ENCODE results near the gene KRTAP10-8. TPM values are rescaled to one million over a fixed set of nuclear protein-coding genes. Genes with fewer than 3 reads are reported as not detected.
A peak's percentile ranks its signal among the peaks of the same experiment; 100 is the strongest.

Gene KRTAP10-8
- total RNA-seq, 2 donors from 2014 or later, result not detected

DNA sequence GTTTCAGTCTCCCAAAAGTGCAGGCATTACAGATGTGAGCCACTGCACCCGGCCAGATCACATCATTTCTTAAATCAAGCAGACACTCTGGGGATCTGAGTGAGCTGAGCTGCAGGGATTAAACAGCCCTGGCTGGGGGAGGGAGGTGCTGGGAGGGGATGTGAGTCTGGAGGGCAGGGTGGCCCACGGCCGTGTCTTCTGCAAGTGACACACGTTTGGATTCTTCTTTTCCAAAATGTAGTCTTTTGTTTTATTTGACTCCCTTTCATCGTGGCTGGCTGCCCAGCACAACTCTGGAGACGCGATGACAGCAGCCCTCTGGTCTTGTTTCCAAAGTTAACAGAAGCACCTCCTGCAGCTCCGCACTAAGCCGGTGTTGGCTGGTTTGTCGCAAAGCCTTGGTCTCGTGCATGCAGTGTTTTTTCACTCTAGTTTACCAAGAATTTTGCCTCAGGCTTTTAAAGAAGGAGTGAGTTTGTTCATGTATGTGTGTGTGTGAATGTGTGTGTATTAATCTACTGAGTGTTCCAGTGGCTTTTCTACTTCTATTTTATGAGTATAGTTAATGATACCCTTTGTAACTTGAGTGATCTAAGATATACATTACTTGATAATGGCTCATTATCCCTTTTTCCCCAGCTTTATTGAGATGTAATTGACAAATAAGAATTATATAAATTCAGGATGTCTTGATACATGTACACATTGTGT, 28.6 kb upstream of the KRTAP10-8 start:
- H3K27me3 ChIP-seq (replicated peaks; ENCODE audit: insufficient read depth), result no peaks in the 10 kb centered on the region
- H3K4me3 ChIP-seq, result no peak overlapping the region
- intact Hi-C loops (cut with DNase I), result no loop called here
- H3K36me3 ChIP-seq, result no peaks in the 10 kb centered on the region
- WGBS, result 4% methylated on average over 11 of the region's 11 CpGs
- no peaks in the 10 kb centered on the region for H3K9me3 ChIP-seq
- peak; percentile 33 for DNase-seq (ENCODE audit: low spot score)
- H3K27ac ChIP-seq, result no peak overlapping the region
- no peaks in the 10 kb centered on the region for H3K4me1 ChIP-seq (replicated peaks)
- peak; percentile 33 for TF ChIP-seq POLR2AphosphoS5 (IDR thresholded peaks at IDR 0.05)
- TF ChIP-seq POLR2A (IDR thresholded peaks at IDR 0.05), result no peak

DNA sequence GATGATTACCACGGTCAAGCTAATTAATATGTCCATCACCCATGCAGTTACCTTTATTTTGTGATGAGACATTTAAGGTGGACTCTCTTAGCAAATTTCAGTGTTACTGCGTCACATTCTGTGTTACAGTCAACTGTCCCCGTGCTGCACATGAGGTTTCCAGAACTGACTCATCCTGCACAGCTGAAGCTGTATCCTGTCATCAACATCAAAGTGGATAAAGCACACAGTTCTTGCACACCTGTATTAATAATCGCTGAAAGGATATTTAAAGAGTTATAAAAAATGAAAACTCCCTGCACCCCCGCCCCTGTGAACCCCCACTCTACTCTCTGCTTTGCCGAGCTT, 28.1 kb upstream of the KRTAP10-8 start:
- no peak for DNase-seq (ENCODE audit: low spot score)
- H3K9me3 ChIP-seq, result no peaks in the 10 kb centered on the region
- WGBS, result 36% methylated on average over 6 of the region's 6 CpGs
- intact Hi-C loops (cut with DNase I), result no loop called here
- no peaks in the 10 kb centered on the region for H3K36me3 ChIP-seq
- TF ChIP-seq POLR2A (IDR thresholded peaks at IDR 0.05) (no peak), POLR2AphosphoS5 (IDR thresholded peaks at IDR 0.05) (no peak)
- TF ChIP-seq, protein P1, sequence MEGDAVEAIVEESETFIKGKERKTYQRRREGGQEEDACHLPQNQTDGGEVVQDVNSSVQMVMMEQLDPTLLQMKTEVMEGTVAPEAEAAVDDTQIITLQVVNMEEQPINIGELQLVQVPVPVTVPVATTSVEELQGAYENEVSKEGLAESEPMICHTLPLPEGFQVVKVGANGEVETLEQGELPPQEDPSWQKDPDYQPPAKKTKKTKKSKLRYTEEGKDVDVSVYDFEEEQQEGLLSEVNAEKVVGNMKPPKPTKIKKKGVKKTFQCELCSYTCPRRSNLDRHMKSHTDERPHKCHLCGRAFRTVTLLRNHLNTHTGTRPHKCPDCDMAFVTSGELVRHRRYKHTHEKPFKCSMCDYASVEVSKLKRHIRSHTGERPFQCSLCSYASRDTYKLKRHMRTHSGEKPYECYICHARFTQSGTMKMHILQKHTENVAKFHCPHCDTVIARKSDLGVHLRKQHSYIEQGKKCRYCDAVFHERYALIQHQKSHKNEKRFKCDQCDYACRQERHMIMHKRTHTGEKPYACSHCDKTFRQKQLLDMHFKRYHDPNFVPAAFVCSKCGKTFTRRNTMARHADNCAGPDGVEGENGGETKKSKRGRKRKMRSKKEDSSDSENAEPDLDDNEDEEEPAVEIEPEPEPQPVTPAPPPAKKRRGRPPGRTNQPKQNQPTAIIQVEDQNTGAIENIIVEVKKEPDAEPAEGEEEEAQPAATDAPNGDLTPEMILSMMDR (IDR thresholded peaks at IDR 0.05), result no peak
- no peaks in the 10 kb centered on the region for H3K4me1 ChIP-seq (replicated peaks)
- H3K27ac ChIP-seq, result no peak overlapping the region
- no peak overlapping the region for H3K4me3 ChIP-seq
- no peaks in the 10 kb centered on the region for H3K27me3 ChIP-seq (replicated peaks; ENCODE audit: insufficient read depth)

DNA sequence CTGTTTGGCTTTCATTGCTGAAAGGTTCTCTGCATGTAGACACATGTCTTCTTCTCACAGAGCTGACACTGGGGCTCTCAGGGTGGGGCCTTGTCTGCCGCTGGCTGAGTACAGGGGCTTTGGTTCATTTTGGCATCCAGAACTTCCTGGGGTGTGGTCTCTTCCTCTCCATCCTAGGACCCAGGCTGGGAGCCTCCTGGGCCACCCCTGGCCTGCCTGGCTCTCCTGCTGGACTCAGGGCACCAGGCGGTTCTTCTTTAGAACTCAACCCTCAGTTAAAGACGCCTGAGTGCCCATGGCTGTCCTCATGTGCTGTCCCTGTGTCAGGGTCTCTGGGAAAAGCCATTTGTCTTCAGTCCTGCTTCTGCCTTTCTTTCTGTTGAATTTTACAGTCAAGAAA, 26.0 kb upstream of the KRTAP10-8 start:
- TF ChIP-seq POLR2AphosphoS5 (IDR thresholded peaks at IDR 0.05), result no peak
- no peak for TF ChIP-seq POLR2A (IDR thresholded peaks at IDR 0.05)
- TF ChIP-seq, protein P1 (IDR thresholded peaks at IDR 0.05), result no peak
- DNase-seq (ENCODE audit: low spot score), result no peak
- H3K9me3 ChIP-seq, result no peaks in the 10 kb centered on the region
- no peak overlapping the region for H3K27ac ChIP-seq
- no peaks in the 10 kb centered on the region for H3K36me3 ChIP-seq
- 71% methylated on average over 3 of the region's 3 CpGs for WGBS
- no peaks in the 10 kb centered on the region for H3K4me1 ChIP-seq (replicated peaks)
- intact Hi-C loops (cut with DNase I), result no loop called here
- H3K4me3 ChIP-seq, result no peak overlapping the region
- H3K27me3 ChIP-seq (replicated peaks; ENCODE audit: insufficient read depth), result no peaks in the 10 kb centered on the region

DNA sequence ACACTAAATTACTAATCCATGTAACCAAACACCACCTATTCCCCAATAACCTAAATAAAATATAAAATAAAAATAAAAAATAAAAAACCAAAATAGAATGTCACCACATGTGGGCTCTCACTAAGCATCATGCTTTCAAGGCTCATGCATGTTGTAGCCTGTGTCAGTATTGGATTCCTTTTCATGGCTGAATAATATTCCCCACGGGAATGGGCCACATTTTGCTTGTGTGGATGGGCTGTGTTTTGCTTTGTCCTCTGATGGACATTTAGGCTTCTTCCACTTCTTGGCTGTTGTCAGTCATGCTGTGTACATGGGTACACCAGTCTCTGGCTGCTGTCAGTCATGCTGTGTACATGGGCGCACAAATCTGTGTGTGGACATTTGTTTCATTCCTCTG, 22.8 kb upstream of the KRTAP10-8 start:
- Histone ChIP-seq H3K9me3 (no peaks in the 10 kb centered on the region), H3K4me1 (replicated peaks) (no peaks in the 10 kb centered on the region), H3K27ac (no peak overlapping the region), H3K27me3 (replicated peaks; ENCODE audit: insufficient read depth) (no peaks in the 10 kb centered on the region), H3K36me3 (no peaks in the 10 kb centered on the region), H3K4me3 (no peak overlapping the region)
- no peak for DNase-seq (ENCODE audit: low spot score)
- TF ChIP-seq, protein P1 (IDR thresholded peaks at IDR 0.05), result no peak
- no peak for TF ChIP-seq POLR2A (IDR thresholded peaks at IDR 0.05)
- no peak for TF ChIP-seq POLR2AphosphoS5 (IDR thresholded peaks at IDR 0.05)
- intact Hi-C loops (cut with DNase I), result no loop called here
- WGBS, result 97% methylated on average over 2 of the region's 2 CpGs

DNA sequence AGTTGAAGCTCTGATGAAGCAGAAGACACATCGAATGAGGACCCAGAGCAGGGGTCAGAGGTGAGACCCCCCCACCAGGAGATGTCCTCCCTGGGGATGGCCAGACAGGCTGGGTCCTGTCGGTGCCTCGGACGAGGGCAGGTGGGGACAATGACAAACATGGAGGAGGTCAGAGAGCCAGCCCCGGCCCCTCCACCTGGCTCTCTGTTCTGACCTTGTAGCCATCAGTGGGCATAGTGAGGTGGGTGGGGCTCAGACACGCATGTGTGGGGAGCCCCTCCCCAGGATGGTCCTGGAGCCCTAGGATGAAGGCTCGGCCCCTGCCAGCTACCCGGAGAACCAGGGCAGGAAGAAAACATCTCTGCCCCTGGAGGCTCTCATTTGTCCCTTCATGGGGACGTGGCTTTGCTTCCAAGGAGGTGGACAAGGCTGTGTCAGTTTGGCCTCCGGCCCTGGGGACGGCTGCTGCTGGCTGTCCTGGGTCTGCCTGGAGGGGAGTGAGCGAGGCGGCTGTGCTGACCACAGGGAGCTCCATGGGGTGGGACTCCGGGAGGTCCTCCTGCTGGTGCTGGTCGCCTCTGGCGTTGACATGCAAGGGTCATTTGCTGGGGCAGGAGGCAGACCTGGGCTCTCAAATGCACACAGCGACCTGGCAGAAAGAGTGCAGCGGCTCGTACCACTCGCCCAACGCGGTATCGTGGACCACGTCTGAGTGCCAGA, 22.1 kb upstream of the KRTAP10-8 start:
- WGBS, result 84% methylated on average over 24 of the region's 24 CpGs
- no peaks in the 10 kb centered on the region for H3K36me3 ChIP-seq
- H3K4me3 ChIP-seq, result no peak overlapping the region
- no peaks in the 10 kb centered on the region for H3K4me1 ChIP-seq (replicated peaks)
- intact Hi-C loops (cut with DNase I), result no loop called here
- H3K27ac ChIP-seq, result no peak overlapping the region
- no peaks in the 10 kb centered on the region for H3K9me3 ChIP-seq
- H3K27me3 ChIP-seq (replicated peaks; ENCODE audit: insufficient read depth), result no peaks in the 10 kb centered on the region
- TF ChIP-seq, protein P1 (IDR thresholded peaks at IDR 0.05), result no peak
- no peak for TF ChIP-seq POLR2AphosphoS5 (IDR thresholded peaks at IDR 0.05)
- no peak for TF ChIP-seq POLR2A (IDR thresholded peaks at IDR 0.05)
- no peak for DNase-seq (ENCODE audit: low spot score)

All from prostate gland (tissue), 2 donors.